ENCODE data around the gene ZC3H4. TPM values are rescaled to one million over a fixed set of nuclear protein-coding genes. Genes with fewer than 3 reads are reported as not detected.

The ZC3H4 gene
- total and polyA plus RNA-seq, 2 experiments from 2014 or later = 26.7 to 36.9 TPM

DNA sequence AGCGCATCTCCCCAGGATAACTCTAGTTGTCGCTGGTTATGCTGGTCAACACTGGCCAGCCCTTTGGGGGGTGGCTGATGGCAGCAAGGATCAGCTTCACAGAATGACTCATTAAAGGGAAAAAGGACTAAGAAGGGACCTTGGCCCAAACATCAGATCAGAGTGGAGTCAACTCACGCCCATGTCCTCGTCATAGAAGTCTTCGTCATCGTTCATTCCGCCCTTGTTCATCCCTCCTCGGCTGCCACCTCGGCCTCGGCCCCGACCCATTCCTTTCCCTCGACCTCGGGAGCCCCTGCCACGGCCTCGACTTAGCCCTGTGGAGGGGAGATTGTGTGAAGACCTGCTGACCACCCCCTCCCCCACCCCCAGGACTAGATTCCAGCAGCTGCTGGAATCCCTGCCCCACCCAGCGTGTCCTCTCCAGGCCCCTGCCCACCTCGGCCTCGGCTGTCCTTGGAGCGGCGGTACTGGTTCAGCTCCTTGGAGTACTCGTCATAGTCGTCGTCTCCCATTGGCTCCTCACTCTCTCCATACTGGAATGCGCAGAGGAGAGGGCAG, 28.6 kb downstream of the ZC3H4 start:
- no peak overlapping the region for H3K27ac ChIP-seq (ENCODE audit: low read depth)
- no peaks in the 10 kb centered on the region; the same call in 1 of the 2 replicates for H3K4me1 ChIP-seq (ENCODE audit: insufficient read depth)
- Mint-ChIP-seq H3K36me3 (ENCODE audit: low read depth) (peaks cover 94% of the 10 kb centered on the region), H3K27ac (no peak overlapping the region), H3K27me3 (ENCODE audit: insufficient read depth, low read depth, poor library complexity) (peaks cover 9% of the 10 kb centered on the region), H3K4me3 (no peak overlapping the region), H3K9me3 (no peaks in the 10 kb centered on the region), H3K4me1 (peaks cover 9% of the 10 kb centered on the region; the same call in 2 of the 3 replicates)
- peaks cover 47% of the 10 kb centered on the region for H3K36me3 ChIP-seq (ENCODE audit: insufficient read depth)
- H3K27me3 ChIP-seq (ENCODE audit: insufficient read depth) = no peaks in the 10 kb centered on the region
- no peak overlapping the region for H2AFZ ChIP-seq
- ATAC-seq (no peak), DNase-seq (ENCODE audit: low spot score) (no peak)
- H3F3A ChIP-seq (replicated peaks; ENCODE audit: low read depth) = peaks cover 17% of the 10 kb centered on the region
- no peak overlapping the region for H3K4me2 ChIP-seq
- TF ChIP-seq ETS1 (IDR thresholded peaks at IDR 0.05) = no peak
- TF ChIP-seq EZH2 (IDR thresholded peaks at IDR 0.05; ENCODE audit: low read depth, unreplicated experiment) = no peak
- TF ChIP-seq CREB1 (CRISPR knock-in tag; IDR thresholded peaks at IDR 0.05; ENCODE audit: low read depth) = no peak
- TF ChIP-seq ZNF114 (CRISPR knock-in tag; IDR thresholded peaks at IDR 0.05) = no peak
- no peak for TF ChIP-seq JUNB (IDR thresholded peaks at IDR 0.05; ENCODE audit: unreplicated experiment)
- TF ChIP-seq, protein P1, sequence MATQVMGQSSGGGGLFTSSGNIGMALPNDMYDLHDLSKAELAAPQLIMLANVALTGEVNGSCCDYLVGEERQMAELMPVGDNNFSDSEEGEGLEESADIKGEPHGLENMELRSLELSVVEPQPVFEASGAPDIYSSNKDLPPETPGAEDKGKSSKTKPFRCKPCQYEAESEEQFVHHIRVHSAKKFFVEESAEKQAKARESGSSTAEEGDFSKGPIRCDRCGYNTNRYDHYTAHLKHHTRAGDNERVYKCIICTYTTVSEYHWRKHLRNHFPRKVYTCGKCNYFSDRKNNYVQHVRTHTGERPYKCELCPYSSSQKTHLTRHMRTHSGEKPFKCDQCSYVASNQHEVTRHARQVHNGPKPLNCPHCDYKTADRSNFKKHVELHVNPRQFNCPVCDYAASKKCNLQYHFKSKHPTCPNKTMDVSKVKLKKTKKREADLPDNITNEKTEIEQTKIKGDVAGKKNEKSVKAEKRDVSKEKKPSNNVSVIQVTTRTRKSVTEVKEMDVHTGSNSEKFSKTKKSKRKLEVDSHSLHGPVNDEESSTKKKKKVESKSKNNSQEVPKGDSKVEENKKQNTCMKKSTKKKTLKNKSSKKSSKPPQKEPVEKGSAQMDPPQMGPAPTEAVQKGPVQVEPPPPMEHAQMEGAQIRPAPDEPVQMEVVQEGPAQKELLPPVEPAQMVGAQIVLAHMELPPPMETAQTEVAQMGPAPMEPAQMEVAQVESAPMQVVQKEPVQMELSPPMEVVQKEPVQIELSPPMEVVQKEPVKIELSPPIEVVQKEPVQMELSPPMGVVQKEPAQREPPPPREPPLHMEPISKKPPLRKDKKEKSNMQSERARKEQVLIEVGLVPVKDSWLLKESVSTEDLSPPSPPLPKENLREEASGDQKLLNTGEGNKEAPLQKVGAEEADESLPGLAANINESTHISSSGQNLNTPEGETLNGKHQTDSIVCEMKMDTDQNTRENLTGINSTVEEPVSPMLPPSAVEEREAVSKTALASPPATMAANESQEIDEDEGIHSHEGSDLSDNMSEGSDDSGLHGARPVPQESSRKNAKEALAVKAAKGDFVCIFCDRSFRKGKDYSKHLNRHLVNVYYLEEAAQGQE (IDR thresholded peaks at IDR 0.05; ENCODE audit: unreplicated experiment) = no peak
- TF ChIP-seq EZH2phosphoT487 (IDR thresholded peaks at IDR 0.05; ENCODE audit: unreplicated experiment) = no peak
- 0 out of 2 replicates have a peak, but pooled peaks cover 12% of the 10 kb centered on the region for H4K20me1 ChIP-seq (replicated peaks; ENCODE audit: insufficient read depth)
- no peaks in the 10 kb centered on the region for H3K79me2 ChIP-seq (replicated peaks; ENCODE audit: insufficient read depth)
- no peaks in the 10 kb centered on the region for H3K9me2 ChIP-seq (ENCODE audit: insufficient read depth)
- H3K4me3 ChIP-seq = no peak overlapping the region

- Histone ChIP-seq H3K27me3 (ENCODE audit: insufficient read depth) (no peaks in the 10 kb centered on the region), H3K4me1 (ENCODE audit: insufficient read depth) (no peaks in the 10 kb centered on the region; the same call in 1 of the 2 replicates), H3K4me2 (no peak overlapping the region), H3F3A (replicated peaks; ENCODE audit: low read depth) (peaks cover 22% of the 10 kb centered on the region), H3K4me3 (no peak overlapping the region), H3K27ac (ENCODE audit: low read depth) (peak overlapping the region; percentile 89; the same call in 1 of the 2 replicates), H3K9me2 (ENCODE audit: insufficient read depth) (no peaks in the 10 kb centered on the region), H3K36me3 (ENCODE audit: insufficient read depth) (peaks cover 41% of the 10 kb centered on the region), H4K20me1 (replicated peaks; ENCODE audit: insufficient read depth) (peaks cover 14% of the 10 kb centered on the region; the same call in 1 of the 2 replicates), H3K79me2 (replicated peaks; ENCODE audit: insufficient read depth) (no peaks in the 10 kb centered on the region; the same call in none of the 2 replicates), H2AFZ (no peak overlapping the region)
- ATAC-seq = no peak
- Mint-ChIP-seq H3K27me3 (ENCODE audit: insufficient read depth, low read depth, poor library complexity) (peaks cover 14% of the 10 kb centered on the region), H3K9me3 (no peaks in the 10 kb centered on the region), H3K4me1 (peaks cover 9% of the 10 kb centered on the region; the same call in 2 of the 3 replicates), H3K27ac (no peak overlapping the region), H3K4me3 (no peak overlapping the region), H3K36me3 (ENCODE audit: low read depth) (peaks cover 89% of the 10 kb centered on the region)
- TF ChIP-seq NANOG (IDR thresholded peaks at IDR 0.05; ENCODE audit: borderline replicate concordance) (no peak), ZNF114 (CRISPR knock-in tag; IDR thresholded peaks at IDR 0.05) (no peak), STAT1 (IDR thresholded peaks at IDR 0.05; ENCODE audit: unreplicated experiment) (no peak)
- TF ChIP-seq, protein P1 (IDR thresholded peaks at IDR 0.05; ENCODE audit: unreplicated experiment) = no peak
- no peak for DNase-seq (ENCODE audit: low spot score)
These were observed 31.1 kb downstream of the ZC3H4 start for GRCh38 chr19:47082493-47082892.
